ENCODE data around the gene VMAC. TPM values are rescaled to one million over a fixed set of nuclear protein-coding genes. Genes with fewer than 3 reads are reported as not detected.

The VMAC gene
- total RNA-seq, 8 experiments from 2014 or later, result 1.8 to 5.2 (median 3.3) TPM

DNA sequence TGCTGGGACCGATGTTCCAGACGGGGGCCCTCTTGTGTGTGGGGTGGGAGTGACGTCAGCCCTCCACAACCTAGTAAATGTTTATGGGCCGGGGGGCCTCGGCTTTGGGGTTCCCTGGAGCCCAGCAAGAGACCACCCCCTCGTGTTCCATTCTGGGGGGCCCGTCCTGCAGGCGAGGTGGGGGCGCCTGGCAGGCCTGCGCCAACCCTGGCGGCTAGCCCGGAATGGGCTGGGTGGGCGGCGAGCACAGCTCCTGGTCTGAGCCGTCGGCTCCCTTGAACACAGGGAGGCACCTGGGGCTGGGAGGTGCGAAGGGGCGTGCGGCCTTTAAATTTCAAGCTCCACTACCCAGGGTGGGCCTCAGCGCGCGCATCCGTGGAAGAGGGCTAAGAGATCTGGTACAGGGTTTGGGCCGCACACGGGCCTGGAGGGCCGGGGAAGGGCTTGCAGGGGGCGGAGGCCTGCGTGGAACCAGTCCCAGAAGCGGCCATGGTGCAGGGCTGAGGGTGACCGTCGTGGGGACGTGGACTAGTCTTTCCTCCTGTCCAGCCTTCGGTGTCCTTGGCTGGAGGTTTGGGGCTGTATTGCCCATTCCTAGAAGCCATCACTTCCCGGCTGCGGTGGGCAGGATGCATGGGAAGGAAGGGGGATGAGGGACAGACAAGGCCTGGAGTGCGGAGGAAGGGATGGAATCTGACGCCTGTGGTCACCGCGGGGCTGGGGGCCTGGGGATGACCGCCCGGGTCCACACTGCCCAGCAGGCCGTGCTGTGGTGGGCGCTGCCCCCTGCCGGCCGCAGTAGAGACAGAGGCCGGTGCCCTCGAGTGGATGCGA, 12.5 kb upstream of the VMAC start:
- H3K4me1 ChIP-seq (replicated peaks in 1 of 2), result peaks cover 0 to 5% of the 10 kb centered on the region in 2 donors
- no peak overlapping the region for H3K27ac ChIP-seq
- in situ Hi-C loops (cut with MboI; ENCODE audit: low pct_unique_long_range_greater_than_20kb in 2 of 9, low sequenced_read_pairs in 9 of 9, unreplicated experiment in 9 of 9), result no loop called here
- no peak overlapping the region for H3K4me3 ChIP-seq
- ATAC-seq (replicated peaks in 6 of 8), result peak; percentile 60 to 70 (median 64)
- 0 to 17% methylated on average over 1 of the region's 48 CpGs; no CpG with 5 or more reads in 8 of the 10 experiments for WGBS, 10 experiments

DNA sequence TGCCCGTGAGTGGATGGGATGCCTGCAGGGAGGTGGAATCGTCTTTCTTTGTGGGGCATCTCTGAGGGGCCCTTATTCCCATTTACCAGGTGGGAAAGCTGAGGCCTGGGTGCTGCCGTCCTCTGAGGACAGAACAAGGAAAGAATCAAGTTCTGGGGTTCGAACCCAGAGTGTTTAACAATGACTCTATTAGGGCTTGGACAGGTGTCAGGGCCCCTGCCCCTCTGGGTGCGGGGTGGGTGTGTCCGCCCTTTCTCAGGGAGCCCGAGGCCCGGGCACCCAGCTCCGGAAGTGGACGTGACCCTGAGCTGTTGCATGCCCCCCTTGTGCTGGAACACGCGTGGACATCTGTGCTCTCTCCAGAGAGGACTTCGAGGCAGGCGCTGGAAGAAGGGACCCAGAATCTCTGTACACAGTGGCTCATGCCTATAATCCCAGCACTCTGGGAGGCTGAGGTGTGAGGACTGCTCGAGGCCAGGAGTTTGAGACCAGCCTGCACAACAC, 11.8 kb upstream of the VMAC start:
- in situ Hi-C loops (cut with MboI; ENCODE audit: low pct_unique_long_range_greater_than_20kb in 2 of 9, low sequenced_read_pairs in 9 of 9, unreplicated experiment in 9 of 9), result no loop called here
- no peak for ATAC-seq (replicated peaks in 6 of 8)

DNA sequence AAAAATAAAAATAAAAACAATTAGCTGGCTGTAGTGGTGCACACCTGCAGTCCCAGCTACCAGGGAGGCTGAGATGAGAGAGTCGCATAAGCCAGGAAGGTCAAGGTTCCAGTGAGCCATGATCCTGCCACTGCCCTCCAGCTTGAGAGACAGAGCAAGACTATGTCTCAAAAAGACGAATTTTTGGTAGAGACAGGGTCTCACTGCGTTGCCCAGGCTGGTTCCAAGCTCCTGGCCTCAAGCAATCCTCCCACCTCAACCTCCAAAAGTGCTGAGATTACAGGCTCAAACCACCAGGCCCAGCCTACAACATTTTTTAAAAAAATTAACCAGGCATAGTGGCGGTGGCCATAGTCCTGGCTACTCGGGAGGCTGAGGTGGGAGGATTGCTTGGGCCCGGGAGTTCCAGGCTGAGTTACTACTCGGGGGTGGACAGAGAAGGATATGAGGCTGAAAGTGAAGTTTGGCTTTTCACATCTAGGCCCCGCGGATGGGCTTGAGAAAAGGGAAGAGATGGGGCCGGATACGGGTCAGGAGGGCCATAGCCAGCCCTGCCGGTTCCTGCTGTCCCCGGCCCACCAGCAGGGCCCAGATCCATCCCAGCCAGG, 11.3 kb upstream of the VMAC start:
- Histone ChIP-seq H3K4me3 (no peak overlapping the region), H3K4me1 (replicated peaks in 1 of 2) (peaks cover 0 to 5% of the 10 kb centered on the region in 2 donors), H3K27ac (no peak overlapping the region)
- in situ Hi-C loops (cut with MboI; ENCODE audit: low pct_unique_long_range_greater_than_20kb in 2 of 9, low sequenced_read_pairs in 9 of 9, unreplicated experiment in 9 of 9), result no loop called here
- ATAC-seq (replicated peaks in 6 of 8), result peak in 1 of 8 experiments; percentile 11
- 10 to 93% (median 61%) methylated on average over 2 to 12 of the region's 13 CpGs; no CpG with 5 or more reads in 4 of the 10 experiments for WGBS, 10 experiments

More for the DNA sequence above, 11.8 kb upstream of the VMAC start:
- Histone ChIP-seq H3K27ac (no peak overlapping the region), H3K4me3 (no peak overlapping the region), H3K4me1 (replicated peaks in 1 of 2) (peaks cover 0 to 5% of the 10 kb centered on the region in 2 donors)
- 34 to 76% (median 67%) methylated on average over 2 to 7 of the region's 15 CpGs; no CpG with 5 or more reads in 7 of the 10 experiments for WGBS, 10 experiments

DNA sequence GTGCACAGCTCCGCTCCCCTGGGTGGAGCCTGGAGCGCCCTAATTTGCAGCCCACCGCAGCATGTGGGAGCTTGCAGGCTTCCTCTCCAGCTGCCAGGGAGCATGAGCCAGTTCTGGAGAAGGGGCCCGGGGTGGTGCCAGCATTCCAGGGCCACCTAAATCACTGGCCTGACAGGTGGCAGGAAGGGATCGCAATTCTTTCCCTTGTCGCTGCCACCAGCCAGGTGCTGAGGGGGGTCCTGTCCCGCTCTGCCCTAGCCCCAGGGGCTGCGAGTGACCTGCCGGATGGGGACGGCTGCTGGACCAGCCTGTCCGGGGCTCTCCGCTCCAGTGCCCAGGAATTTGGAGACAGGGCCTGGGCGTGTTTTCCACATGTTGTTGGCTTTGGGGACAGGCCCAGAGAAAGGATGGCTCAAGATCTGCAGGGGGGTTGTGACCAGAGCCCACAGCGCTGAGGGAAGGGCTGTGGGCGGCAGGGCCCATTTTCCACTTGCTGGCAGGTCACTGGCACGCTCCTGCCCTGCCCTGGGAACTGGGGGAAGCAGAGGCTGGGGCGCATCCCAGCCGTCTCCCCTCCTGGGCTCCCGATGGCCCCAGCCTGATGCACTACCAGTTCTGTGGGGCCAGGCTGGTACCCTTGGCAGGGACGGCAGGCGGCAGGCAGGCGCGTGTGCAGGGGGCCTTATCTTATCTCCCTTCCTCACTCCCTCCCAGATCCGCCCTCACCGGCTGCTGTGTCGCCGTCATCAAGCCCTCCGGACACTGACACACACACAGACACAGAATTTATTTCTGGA, 10.6 kb upstream of the VMAC start:
- in situ Hi-C loops (cut with MboI; ENCODE audit: low pct_unique_long_range_greater_than_20kb in 2 of 9, low sequenced_read_pairs in 9 of 9, unreplicated experiment in 9 of 9), result no loop called here
- H3K27ac ChIP-seq, result no peak overlapping the region
- peak in 3 of 8 experiments; percentile 2 to 4 (median 3) for ATAC-seq (replicated peaks in 6 of 8)
- peaks cover 0 to 5% of the 10 kb centered on the region in 2 donors for H3K4me1 ChIP-seq (replicated peaks in 1 of 2)
- 27 to 100% (median 90%) methylated on average over 2 to 14 of the region's 28 CpGs; no CpG with 5 or more reads in 3 of the 10 experiments for WGBS, 10 experiments
- H3K4me3 ChIP-seq, result no peak overlapping the region

DNA sequence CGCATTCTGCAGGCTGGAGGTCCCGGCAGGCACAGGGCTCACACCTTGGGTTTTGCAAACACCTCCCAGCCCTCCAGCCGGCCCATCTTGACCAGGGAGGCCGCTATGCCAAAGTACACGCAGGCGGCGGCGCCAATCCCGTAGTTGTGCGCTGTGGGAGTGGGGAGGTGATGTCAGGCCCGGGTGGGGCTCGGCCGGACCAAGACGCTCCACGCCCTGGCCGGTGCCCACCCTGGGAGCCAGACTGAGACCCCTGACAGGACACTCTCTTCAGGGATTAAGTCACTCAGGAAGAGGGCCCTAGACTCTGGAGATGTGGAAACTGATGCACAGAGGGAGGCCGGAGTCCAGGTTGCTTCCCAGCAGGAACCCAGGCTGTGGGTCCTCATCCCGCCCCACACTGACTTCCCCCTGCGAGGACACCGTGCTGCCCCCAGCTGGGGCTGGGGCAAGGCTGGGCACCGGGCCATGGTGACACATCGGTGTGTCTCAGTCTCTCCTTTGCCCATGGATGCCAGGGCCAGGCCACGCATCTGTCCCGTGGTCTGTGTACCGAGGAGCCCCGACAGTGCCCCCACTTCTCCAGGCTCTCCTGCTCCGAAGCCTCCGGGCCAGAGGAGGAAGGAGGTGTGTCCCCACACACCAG, 9.8 kb upstream of the VMAC start:
- Histone ChIP-seq H3K4me1 (replicated peaks in 1 of 2) (peaks cover 0 to 5% of the 10 kb centered on the region in 2 donors), H3K4me3 (no peak overlapping the region), H3K27ac (no peak overlapping the region)
- peak in 1 of 8 experiments; percentile 5 for ATAC-seq (replicated peaks in 6 of 8)
- WGBS, 10 experiments, result 72 to 100% (median 92%) methylated on average over 1 to 3 of the region's 28 CpGs; no CpG with 5 or more reads in 7 of the 10 experiments
- in situ Hi-C loops (cut with MboI; ENCODE audit: low pct_unique_long_range_greater_than_20kb in 2 of 9, low sequenced_read_pairs in 9 of 9, unreplicated experiment in 9 of 9), result no loop called here

DNA sequence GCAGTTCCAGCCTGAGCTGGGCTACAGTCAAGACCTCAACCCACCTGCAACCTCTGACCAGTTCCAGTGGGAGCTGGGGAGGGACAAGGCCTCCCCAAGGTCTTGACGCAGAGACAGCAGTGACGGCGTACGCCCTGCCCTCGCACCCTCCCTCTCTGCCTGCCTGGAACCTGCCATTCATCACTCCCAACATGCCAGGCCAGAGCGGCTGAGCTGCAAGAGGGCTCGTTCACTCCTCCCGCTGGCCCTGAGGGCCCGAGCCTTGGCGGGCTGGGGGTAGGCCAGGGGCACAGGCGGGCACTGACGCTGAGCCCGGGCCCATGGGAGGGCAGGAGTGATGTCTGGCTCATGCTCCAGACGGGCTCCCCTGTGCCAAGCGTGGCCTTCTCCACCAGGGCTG, 9.3 kb upstream of the VMAC start:
- peak in 1 of 8 experiments; percentile 2 for ATAC-seq (replicated peaks in 6 of 8)
- Histone ChIP-seq H3K4me3 (no peak overlapping the region), H3K4me1 (replicated peaks in 1 of 2) (peaks cover 0 to 5% of the 10 kb centered on the region in 2 donors), H3K27ac (no peak overlapping the region)
- 63 to 100% (median 93%) methylated on average over 3 to 4 of the region's 15 CpGs; no CpG with 5 or more reads in 7 of the 10 experiments for WGBS, 10 experiments
- in situ Hi-C loops (cut with MboI; ENCODE audit: low pct_unique_long_range_greater_than_20kb in 2 of 9, low sequenced_read_pairs in 9 of 9, unreplicated experiment in 9 of 9), result no loop called here

DNA sequence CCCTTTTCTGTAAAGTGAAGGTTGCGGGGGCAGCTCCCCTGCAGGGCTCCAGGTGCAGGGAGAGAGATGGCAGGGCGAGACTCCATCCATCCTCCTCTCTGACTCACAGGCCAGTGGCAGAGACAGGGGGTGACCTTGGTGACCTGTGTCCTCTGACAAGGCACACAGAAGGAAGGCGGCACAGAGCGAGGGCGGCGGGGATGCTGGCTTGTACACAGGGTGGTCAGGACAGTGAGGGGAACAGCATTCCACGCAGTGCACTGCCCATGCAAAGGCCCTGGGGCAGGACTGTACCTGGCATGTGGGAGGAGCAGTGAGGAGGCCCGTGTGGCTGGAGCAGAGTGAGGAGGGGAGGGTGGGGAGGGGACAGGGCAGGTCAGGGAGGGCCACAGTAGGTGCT, 8.8 kb upstream of the VMAC start:
- Histone ChIP-seq H3K27ac (no peak overlapping the region), H3K4me1 (replicated peaks in 1 of 2) (peaks cover 0 to 5% of the 10 kb centered on the region in 2 donors), H3K4me3 (no peak overlapping the region)
- ATAC-seq (replicated peaks in 6 of 8), result no peak
- in situ Hi-C loops (cut with MboI; ENCODE audit: low pct_unique_long_range_greater_than_20kb in 2 of 9, low sequenced_read_pairs in 9 of 9, unreplicated experiment in 9 of 9), result no loop called here
- 95 to 96% methylated on average over 4 to 6 of the region's 8 CpGs; no CpG with 5 or more reads in 8 of the 10 experiments for WGBS, 10 experiments

DNA sequence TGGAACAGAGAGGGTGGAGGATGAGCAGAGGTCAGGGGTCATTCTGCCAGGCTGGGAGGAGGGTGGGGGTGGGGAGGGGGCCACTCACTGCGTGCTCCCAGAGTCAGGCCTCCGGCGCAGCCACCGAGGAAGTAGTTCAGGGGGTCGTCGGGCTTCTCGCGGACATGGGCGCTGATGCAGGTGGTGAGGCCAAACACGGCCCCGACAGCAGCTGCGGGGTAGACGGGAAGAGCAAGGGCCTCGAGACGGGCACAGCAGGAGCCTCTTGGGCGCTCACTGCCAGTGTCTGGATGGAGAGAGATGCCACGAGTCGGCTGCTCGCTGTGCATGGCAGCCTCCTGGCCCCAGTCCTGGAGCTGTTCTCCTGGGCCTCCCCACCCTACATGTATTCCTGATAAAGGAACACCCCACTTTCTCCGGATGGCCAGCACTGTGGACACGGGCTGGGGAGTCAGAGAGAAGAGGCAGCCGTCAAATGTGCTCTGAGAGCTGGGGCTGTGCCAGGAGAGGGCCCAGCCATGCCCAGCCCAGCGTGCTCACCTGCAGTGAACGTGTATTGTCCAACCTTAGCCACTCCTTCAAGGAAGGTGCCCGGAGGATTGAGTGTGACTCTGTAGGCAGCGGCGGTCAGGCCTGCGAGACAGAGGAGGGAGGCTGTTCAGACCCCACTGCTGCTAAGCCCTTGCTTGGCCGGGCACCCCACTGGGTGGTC, 8.2 kb upstream of the VMAC start:
- WGBS, 10 experiments, result 83 to 100% (median 93%) methylated on average over 2 to 3 of the region's 29 CpGs; no CpG with 5 or more reads in 7 of the 10 experiments
- ATAC-seq (replicated peaks in 6 of 8), result no peak
- H3K4me1 ChIP-seq (replicated peaks in 1 of 2), result peaks cover 0 to 5% of the 10 kb centered on the region in 2 donors
- in situ Hi-C loops (cut with MboI; ENCODE audit: low pct_unique_long_range_greater_than_20kb in 2 of 9, low sequenced_read_pairs in 9 of 9, unreplicated experiment in 9 of 9), result no loop called here
- no peak overlapping the region for H3K27ac ChIP-seq
- no peak overlapping the region for H3K4me3 ChIP-seq

DNA sequence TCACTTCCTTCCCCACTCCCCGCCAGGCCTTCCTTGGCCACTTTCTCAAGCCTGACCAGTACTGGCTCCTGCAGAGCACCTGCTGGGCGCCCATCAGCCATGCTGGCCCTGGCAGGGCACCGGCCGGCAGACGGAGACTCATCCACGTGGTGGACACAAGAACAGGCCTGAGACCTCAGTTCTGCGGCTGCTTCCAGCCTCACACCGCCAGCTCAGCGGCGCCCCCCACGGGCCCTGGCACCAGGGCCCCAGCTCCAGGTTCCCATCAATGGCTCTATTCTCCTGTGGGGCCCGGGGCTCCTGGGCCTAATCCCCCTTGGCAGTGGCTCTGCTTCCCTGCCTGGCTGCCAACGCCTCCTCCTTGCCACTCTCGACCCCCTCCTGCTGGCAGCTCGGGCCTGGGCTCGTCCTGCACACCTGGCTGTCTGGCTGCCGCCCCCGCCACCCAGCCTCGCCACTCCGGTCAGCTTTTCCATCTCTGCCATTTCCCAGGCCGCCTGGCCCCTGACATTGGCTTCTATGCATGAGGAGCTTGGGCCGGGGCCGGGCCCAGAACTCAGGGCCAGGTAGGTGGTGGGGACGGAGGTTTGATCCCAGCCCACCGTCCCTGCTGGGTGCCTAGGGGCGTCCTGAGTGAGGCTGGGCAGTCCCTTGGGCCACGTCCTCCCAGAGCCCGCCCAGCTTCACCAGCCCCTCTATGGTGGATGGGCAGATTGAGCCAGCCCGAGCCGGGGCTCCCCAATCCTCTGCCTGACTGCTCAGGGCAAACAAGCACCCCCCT, 7.3 kb upstream of the VMAC start:
- Histone ChIP-seq H3K27ac (no peak overlapping the region), H3K4me1 (replicated peaks in 1 of 2) (peaks cover 1 to 2% of the 10 kb centered on the region in 2 donors), H3K4me3 (no peak overlapping the region)
- 20 to 100% (median 94%) methylated on average over 1 to 18 of the region's 30 CpGs; no CpG with 5 or more reads in 3 of the 10 experiments for WGBS, 10 experiments
- ATAC-seq (replicated peaks in 6 of 8), result no peak
- in situ Hi-C loops (cut with MboI; ENCODE audit: low pct_unique_long_range_greater_than_20kb in 2 of 9, low sequenced_read_pairs in 9 of 9, unreplicated experiment in 9 of 9), result no loop called here

DNA sequence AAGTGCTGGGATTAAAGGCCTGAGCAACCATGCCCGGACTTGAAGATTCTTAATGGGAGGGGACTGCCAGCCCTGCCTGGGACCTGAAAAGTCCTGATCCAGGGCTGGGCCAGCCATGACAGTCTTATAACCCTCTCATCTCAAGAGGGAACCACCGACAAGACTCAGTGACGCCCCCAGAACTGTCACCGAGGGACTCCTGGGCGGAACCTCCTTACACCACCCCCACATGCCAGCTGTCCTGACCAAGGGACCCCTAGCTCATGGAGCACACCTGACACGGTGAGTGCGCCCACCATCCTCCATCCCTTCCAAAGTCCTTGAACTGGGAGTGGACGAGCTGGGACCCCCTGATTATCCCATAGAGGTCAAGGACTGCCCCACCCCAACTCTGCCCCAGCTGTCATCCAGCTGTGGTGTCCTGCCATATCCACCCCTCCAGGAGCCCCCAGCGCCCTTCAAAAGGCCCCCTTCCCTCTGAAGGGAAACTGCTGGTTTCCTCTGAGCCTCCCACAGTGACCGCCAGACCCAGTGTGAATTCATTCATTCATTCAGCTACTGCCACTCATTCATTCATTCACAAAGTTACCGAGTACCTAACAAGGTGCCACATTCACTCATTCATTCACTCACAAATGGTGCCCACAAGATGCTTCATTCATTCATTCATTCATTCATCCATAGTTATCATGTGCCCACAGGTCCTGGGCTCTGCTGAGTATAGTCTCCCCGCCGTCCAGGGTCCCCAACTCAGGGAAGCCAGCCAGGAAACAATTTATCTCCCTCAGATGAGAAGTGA, 4.7 kb upstream of the VMAC start:
- ATAC-seq (replicated peaks in 6 of 8), result no peak
- in situ Hi-C loops (cut with MboI; ENCODE audit: low pct_unique_long_range_greater_than_20kb in 2 of 9, low sequenced_read_pairs in 9 of 9, unreplicated experiment in 9 of 9), result no loop called here
- Histone ChIP-seq H3K27ac (no peak overlapping the region), H3K4me3 (no peak overlapping the region), H3K4me1 (replicated peaks in 1 of 2) (peaks cover 5% of the 10 kb centered on the region in 2 donors)
- 60 to 100% (median 96%) methylated on average over 1 to 6 of the region's 13 CpGs; no CpG with 5 or more reads in 4 of the 10 experiments for WGBS, 10 experiments

DNA sequence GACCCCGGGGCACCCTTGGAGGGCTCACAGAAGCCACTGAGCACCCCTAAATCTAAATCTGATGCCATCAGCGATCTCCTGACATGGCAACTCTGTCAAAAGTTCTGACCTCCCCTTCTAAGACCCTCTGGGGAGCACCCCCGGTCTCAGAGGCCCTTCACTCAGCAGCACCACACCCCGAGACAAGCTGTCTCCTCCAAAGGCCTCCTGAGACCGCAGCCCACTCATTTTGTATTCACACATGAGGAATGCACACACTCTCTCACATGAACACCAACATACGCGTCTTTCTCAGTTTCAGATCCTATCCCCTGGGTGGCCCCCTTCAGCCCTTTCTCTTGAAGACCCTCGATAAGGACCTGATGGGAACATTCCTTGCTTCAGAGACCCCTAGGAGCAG, 3.7 kb upstream of the VMAC start:
- 84 to 100% (median 100%) methylated on average over 1 to 6 of the region's 8 CpGs; no CpG with 5 or more reads in 3 of the 10 experiments for WGBS, 10 experiments
- H3K4me3 ChIP-seq, result no peak overlapping the region
- no peak overlapping the region for H3K27ac ChIP-seq
- in situ Hi-C loops (cut with MboI; ENCODE audit: low pct_unique_long_range_greater_than_20kb in 2 of 9, low sequenced_read_pairs in 9 of 9, unreplicated experiment in 9 of 9), result no loop called here
- H3K4me1 ChIP-seq (replicated peaks in 1 of 2), result peaks cover 5 to 8% of the 10 kb centered on the region in 2 donors
- no peak for ATAC-seq (replicated peaks in 6 of 8)
